GM18873 (cell line): ENCODE results near the gene C3.
"Not testable (repeated sequence)": the region's sequence is repeated elsewhere in the genome, so short reads cannot be mapped to it uniquely, and the experiment has no call there.

ENCODE experiments used
- ATAC-seq: cut with Tn5 transposase; IDR thresholded peaks from one replicate; pipeline ENCODE4 v1.9.1; 2021; ENCODE audit warnings: mild to moderate bottlenecking, moderate library complexity, moderate number of reproducible peaks; ENCODE audit not compliant: unreplicated experiment, low FRiP score

Gene C3

DNA sequence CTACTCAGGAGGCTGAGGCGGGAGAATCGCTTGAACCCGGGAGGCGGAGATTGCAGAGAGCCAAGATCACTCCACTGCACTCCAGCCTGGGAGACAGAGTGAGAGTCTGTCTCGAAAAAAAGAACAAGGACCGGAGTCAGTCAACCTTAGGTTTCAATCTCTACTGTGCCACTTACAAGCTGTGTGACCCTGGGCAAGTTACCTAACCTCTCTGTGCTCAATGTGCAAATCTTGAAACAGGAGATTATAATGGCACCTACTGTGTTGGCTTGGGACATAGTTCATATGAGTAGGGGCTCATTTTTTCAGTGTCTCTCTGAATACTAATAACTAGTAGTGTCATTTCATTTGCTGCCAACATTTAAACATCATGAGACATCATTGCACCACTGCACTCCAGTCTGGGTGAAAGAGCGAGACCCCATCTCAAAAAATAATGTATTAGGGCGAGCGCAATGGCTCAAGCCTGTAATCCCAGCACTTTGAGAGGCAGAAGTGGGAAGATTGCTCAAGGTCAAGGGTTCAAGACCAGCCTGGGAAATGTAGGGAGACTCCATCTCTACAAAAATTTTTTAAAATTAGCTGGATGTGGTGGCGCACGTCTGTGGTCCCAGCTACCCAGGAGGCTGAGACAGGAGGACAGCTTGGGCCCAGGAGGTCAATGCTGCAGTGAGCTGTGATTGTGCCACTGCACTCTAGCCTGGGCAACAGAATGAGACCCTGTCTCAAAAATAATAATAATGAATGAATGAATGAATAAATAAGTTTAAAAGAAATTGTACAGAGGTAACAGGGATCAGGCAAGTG is 5.5 kb downstream of the C3 start:
- ATAC-seq: no peak

- no peak for ATAC-seq
Observed at GRCh38 chr19:6713773-6714692, 6.4 kb downstream of the C3 start.

DNA sequence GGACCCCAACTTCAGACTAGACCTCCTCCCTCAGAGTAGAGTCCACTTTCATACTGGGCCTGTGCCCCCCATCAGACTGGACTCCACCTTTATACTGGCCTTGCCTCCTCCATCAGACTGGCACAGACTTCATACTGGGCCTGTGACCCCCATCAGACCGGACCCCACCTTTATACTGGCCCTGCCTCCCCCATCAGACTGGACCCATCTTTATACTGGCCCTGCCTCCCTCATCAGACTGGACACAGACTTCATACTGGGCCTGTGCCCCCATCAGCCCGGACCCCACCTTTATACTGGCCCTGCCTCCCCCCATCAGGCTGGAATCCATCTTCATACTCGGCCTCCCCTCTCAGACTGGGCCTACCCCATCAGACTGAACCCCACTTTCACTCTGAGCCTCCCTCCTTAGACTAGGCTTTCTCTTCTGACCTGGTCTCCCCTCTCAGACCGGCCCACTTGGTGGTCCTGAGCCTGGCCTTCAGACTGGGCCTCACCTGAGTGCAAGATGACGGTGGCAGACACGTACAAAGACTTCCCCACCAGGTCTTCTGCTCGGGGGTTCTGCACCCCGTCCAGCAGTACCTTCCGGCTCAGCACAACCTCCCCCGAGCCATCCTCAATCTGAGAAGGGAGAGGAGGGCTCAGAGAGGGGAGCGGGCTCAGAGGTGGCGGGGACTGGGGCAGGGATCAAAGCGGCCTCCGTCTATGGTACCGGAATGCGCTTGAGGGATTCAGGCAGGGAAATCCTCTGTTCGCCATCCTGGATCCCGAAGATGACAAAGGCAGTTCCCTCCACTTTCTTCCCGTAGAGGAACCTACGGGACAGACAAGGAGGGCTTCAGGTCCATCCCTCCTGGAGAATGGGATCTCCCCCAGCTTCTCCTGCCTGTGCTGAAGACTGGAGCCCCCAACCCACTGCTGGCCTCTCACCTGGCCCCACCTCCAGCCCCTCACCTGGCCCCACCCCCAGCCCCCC is 7.5 kb downstream of the C3 start:
- ATAC-seq: no peak

DNA sequence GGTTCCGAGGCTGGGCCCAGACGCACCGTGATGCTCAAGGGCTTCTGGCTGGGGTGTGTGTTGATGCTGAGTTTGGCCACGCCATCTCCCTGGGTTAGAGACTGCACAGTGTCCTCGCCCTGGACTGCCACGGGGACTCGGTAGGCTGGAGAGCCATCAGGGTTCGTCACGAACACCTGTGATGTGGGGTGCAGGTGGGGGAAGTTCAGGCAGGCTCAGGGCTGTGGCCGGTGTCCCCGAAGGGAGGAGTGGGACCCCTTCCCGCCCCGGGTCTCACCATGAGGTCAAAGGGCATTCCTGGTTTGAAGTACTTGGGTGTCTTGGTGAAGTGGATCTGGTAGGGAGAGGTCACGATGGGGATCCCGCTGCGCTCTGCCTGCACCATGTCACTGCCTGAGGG is 8.2 kb downstream of the C3 start:
- ATAC-seq: no peak

DNA sequence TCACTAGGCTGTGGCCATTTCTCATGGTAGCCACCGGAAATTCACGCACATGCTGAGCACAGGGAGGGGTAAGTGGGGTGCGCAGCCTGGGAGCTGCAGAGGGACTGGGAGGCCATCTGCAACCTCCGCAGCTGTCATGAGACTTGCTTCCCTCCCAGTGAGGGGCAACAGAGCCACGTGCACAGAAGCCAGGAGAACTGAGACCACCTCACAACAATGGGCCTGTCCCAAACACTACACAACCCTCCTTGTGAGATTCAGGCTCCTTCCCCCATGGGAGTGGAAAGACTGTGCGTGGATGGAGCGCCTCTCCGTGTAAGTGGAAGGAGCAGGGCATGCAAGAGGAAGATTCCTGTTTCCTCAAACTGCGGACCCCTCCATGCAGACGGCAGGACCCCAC is 8.8 kb downstream of the C3 start:
- no peak for ATAC-seq

GRCh38 chr19:6711078-6711361 is 9.4 kb downstream of the C3 start:
- no peak for ATAC-seq

- no peak for ATAC-seq
Observed at GRCh38 chr19:6710273-6711077, 10.0 kb downstream of the C3 start.

DNA sequence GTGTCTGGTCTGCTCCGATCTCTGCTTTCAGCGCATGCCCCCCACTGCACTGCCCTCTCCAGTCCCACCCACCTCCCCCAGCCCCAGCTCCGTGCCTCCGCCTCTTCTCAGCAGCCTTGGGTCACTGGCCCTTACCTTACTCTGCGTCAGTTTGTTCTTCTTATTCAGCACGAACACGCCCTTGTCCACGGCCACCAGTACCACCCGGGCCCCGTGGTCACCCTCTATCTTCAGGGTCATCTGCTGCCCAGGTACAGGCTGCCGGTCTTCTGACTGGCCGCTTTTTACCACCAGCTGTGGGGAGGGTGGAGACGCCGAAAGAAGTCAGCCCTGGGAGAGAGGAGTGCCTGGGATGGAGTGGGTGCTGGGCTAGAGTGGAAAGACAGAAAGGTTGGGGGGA is 10.9 kb downstream of the C3 start:
- no peak for ATAC-seq

DNA sequence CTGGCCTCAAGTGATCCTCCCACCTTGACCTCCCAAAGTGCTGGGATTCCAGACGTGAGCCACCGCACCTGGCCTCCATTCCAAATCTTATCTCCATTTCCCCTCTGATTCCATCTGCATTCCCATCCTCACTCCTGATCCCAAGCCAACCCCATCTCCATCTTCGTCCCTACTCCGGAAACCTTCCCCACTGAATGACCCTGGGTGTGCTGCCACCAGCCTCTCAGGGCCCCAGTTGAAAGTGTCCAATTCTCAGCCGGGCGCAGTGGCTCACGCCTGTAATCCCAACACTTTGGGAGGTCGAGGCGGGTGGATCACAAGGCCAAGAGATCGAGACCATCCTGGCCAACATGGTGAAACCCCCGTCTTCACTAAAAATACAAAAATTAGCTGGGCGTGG is 11.5 kb downstream of the C3 start:
- not testable (repeated sequence) for ATAC-seq

DNA sequence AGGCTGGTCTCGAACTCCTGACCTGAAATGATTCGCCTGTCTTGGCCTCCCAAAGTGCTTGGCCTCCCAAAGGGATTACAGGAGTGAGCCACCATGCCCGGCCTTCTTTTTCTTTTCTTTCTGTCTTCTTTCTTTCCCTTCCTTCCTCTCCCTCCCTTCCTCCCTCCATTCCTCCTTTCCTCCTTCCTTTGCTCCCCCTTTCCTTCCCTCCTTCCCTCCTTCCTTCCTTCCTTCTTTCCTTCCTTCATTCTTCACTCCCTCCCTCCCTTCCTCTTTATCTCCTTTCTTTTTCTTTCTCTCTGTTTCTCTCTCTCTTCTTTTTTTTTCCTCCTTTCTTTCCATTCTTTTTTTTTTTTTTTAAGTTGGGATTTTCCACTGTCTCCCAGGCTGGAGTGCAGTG is 12.1 kb downstream of the C3 start:
- no peak for ATAC-seq

- ATAC-seq: no peak
Observed at GRCh38 chr19:6707658-6708018, 12.8 kb downstream of the C3 start.

- no peak for ATAC-seq
Observed at GRCh38 chr19:6707011-6707657, 13.3 kb downstream of the C3 start.

- no peak for ATAC-seq
Observed at GRCh38 chr19:6706633-6706958, 13.9 kb downstream of the C3 start.

GRCh38 chr19:6705931-6706632 is 14.4 kb downstream of the C3 start:
- no peak for ATAC-seq

GRCh38 chr19:6700586-6701316 is 19.7 kb downstream of the C3 start:
- no peak for ATAC-seq

DNA sequence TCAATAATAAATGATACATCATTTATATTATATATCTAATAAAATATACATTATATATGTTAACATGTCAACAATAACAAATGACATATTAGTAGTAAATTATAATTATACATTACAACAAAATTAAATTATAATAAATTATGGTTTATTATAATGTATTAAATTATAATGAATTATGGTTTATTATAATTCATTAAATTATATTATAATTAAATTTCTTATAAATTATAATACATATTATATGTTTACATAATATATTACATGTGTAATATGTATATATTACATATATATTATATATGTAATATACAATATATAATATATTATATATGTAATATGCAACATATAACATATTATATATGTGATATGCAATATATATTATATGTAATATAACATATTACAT is 20.5 kb downstream of the C3 start:
- ATAC-seq: no peak

DNA sequence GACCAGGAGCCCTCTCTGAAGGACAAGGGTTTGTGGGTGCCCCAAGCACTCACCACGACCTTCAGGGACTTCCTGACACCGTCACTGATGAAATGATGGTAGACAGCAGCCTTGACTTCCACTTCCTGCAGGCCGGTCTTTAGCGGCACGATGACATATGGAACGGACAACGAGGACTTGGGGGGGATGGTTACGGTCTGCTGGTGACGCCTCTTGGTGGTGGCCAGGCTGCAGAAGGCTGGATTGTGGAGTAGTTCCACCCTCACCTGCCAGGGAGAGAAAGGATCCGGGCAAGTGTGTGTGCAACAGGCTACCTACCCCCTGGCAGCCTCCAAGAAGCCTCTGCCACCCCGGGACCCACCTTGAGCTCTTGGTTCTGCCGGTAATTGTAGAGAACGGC is 23.2 kb downstream of the C3 start:
- ATAC-seq: no peak

GRCh38 chr19:6696239-6696820 is 24.1 kb downstream of the C3 start:
- no peak for ATAC-seq
